HFFc6 (cell line): ENCODE measurements around the gene IL2RA. TPM values are rescaled to one million over a fixed set of nuclear protein-coding genes. Genes with fewer than 3 reads are reported as not detected.

Experiments used
- DNase-seq: peaks from one replicate; pipeline ENCODE4 v3.0.0-alpha.2; 2018
- H3K27ac Mint-ChIP-seq: 2 replicates; pipeline ENCODE4 v1.8.0; 2020; ENCODE audit warnings: mild to moderate bottlenecking, mixed read lengths
- H3K27me3 Mint-ChIP-seq: 2 replicates; pipeline ENCODE4 v1.8.0; 2021; ENCODE audit warnings: mild to moderate bottlenecking, moderate library complexity, mixed read lengths; ENCODE audit not compliant: insufficient read depth
- H3K36me3 Mint-ChIP-seq: 2 replicates; pipeline ENCODE4 v1.8.0; 2021; ENCODE audit warnings: low read depth, mixed read lengths
- H3K4me1 Mint-ChIP-seq: 2 replicates; pipeline ENCODE4 v1.8.0; 2020; ENCODE audit warnings: low read depth, mixed read lengths
- H3K4me3 Mint-ChIP-seq: 2 replicates; pipeline ENCODE4 v1.8.0; 2020; ENCODE audit warnings: mild to moderate bottlenecking, moderate library complexity, mixed read lengths
- H3K9me3 Mint-ChIP-seq: 2 replicates; pipeline ENCODE4 v1.8.0; 2020; ENCODE audit warnings: mild to moderate bottlenecking, mixed read lengths
- total RNA-seq, 6 experiments: library from RNA; stranded (reverse); fragmentation: NEBNext Ultra II Directional; extraction: Animal tissue kit (Norgen Biotek cat#: 25700); gene quantifications; 2 replicates in 1 of 6; 3 replicates in 5 of 6; pipeline ENCODE4 v1.2.3, GENCODE V29; 2021
- TF ChIP-seq, protein P1 (sequence below): fragments of 200-600 bp; sonication (generic); IDR thresholded peaks from 2 replicates; pipeline ENCODE4 v1.5.0; 2021; ENCODE audit warnings: antibody characterized with exemption, mild to moderate bottlenecking

Gene IL2RA
- total RNA-seq, 6 experiments from 2014 or later, result not detected

- peaks cover 10% of the 10 kb centered on the region for H3K4me1 Mint-ChIP-seq
- H3K27ac Mint-ChIP-seq, result no peak overlapping the region
- H3K4me3 Mint-ChIP-seq, result no peak overlapping the region
- peaks cover 33% of the 10 kb centered on the region for H3K27me3 Mint-ChIP-seq
- TF ChIP-seq, protein P1, sequence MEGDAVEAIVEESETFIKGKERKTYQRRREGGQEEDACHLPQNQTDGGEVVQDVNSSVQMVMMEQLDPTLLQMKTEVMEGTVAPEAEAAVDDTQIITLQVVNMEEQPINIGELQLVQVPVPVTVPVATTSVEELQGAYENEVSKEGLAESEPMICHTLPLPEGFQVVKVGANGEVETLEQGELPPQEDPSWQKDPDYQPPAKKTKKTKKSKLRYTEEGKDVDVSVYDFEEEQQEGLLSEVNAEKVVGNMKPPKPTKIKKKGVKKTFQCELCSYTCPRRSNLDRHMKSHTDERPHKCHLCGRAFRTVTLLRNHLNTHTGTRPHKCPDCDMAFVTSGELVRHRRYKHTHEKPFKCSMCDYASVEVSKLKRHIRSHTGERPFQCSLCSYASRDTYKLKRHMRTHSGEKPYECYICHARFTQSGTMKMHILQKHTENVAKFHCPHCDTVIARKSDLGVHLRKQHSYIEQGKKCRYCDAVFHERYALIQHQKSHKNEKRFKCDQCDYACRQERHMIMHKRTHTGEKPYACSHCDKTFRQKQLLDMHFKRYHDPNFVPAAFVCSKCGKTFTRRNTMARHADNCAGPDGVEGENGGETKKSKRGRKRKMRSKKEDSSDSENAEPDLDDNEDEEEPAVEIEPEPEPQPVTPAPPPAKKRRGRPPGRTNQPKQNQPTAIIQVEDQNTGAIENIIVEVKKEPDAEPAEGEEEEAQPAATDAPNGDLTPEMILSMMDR, result no peak
- no peaks in the 10 kb centered on the region for H3K36me3 Mint-ChIP-seq
- DNase-seq, result no peak
- no peaks in the 10 kb centered on the region for H3K9me3 Mint-ChIP-seq
These were observed 8.1 kb downstream of the IL2RA start for GRCh38 chr10:6053816-6054631.

DNA sequence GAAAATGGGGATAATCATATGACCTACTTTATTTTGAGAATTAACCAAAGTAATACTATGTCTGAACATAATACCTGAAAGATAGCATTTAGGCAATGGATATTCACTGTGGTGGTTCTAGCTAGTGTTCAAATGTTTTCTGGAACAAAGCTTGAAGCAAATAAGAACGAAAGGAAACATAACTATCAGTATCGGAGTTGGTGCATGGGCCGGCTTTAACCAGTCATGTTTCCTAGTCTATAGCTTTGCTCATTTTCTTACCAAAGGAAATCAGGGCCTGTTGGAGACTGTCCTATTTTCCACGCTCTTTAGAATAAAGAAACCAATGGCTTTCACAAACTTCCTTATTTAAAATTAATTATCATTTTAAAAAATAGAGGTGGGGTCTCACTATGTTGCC, 8.9 kb downstream of the IL2RA start:
- no peak for DNase-seq
- TF ChIP-seq, protein P1, result no peak
- no peaks in the 10 kb centered on the region for H3K9me3 Mint-ChIP-seq
- H3K36me3 Mint-ChIP-seq, result no peaks in the 10 kb centered on the region
- no peak overlapping the region for H3K4me3 Mint-ChIP-seq
- H3K27me3 Mint-ChIP-seq, result peaks cover 34% of the 10 kb centered on the region
- peaks cover 10% of the 10 kb centered on the region for H3K4me1 Mint-ChIP-seq
- H3K27ac Mint-ChIP-seq, result no peak overlapping the region

DNA sequence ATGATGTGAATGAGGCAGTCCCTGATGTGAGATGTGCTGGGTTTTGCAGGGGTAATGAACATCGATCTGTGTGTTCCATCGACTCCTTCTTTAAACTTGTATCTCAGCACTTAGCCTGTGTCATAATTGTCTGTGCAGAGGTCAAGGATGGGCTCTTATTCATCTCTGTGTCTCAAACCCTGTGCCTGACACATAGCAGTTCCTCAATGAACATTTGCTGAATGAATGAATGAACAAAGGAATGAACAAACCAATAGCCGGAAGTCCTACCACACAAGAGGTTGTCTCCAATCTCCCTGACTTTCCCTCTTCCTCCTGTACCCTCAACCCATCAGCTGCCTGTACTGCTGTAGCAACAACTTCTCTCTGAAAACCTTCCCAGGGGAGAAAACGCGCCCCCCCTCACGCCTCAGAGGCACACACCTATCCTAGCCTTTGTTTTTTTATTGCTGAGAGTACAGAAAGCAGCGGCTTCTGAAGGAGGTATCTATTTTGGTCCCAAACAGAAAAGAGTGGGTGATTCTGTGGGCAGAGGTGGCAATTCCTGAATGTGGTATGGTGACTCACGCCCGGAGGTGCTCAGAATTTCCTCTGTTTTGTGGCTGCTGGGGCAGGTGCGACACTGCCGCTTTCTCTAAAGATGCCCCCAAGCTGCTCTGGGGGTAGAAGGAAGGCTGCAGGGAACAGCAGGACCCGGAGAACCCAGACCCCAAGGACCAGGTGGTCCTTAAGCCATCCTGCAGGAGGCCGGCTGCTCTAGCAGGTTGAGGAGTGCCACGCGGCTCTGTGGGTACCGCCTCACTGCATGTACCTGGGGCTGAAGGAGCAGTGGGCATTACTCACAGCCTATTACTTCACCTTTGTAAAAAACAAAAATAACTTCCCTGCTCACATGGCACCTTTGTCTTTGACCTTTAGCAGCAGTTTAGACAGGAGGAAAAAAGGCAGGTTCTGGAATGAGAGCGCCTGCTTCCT, 9.6 kb downstream of the IL2RA start:
- Mint-ChIP-seq H3K4me3 (no peak overlapping the region), H3K4me1 (peaks cover 10% of the 10 kb centered on the region), H3K9me3 (no peaks in the 10 kb centered on the region), H3K36me3 (no peaks in the 10 kb centered on the region), H3K27me3 (peaks cover 29% of the 10 kb centered on the region), H3K27ac (no peak overlapping the region)
- DNase-seq, result no peak
- TF ChIP-seq, protein P1, result no peak

DNA sequence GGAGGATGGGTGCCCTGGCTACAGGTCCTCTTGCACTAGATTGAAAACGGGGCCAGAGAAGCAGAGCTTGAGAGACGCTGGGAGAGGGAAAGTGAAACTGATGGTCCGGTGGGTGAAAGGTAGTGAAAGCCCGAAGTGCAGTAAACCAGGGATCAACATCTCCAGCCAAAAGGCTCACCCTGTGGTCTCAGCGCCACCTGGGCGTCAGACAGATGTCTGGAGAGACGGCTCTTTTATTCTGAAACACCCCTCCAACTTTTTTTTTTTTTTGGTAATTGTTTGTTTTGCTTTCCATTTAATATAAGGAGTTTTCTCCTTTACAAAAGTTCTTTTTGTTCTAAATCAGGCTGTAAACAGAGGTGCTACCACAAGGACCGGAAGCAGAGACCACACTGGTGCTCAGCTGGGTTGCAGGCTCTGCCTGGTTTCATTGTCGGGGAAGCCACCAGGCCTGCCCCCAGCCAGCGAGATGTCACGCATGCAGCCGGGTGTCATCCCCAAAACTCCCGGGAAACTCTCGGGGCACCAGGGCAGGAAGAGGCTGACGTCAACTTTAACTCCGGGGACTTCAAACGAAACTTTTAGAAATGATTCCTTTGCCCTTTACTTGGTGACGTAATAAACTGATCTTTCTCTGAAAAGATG, 11.2 kb downstream of the IL2RA start:
- Mint-ChIP-seq H3K36me3 (no peaks in the 10 kb centered on the region), H3K9me3 (no peaks in the 10 kb centered on the region), H3K27ac (peak overlapping the region; percentile 6; the same call in 1 of the 2 replicates), H3K4me3 (peak overlapping the region; percentile 86), H3K27me3 (peaks cover 17% of the 10 kb centered on the region), H3K4me1 (peaks cover 10% of the 10 kb centered on the region)
- peak; percentile 34 for DNase-seq
- TF ChIP-seq, protein P1, result peak; percentile 45; the same call in 1 of the 2 replicates

- Mint-ChIP-seq H3K36me3 (no peaks in the 10 kb centered on the region), H3K27me3 (peaks cover 25% of the 10 kb centered on the region), H3K27ac (no peak overlapping the region), H3K9me3 (no peaks in the 10 kb centered on the region), H3K4me1 (peaks cover 10% of the 10 kb centered on the region), H3K4me3 (no peak overlapping the region)
- TF ChIP-seq, protein P1, result no peak
- no peak for DNase-seq
These were observed 13.2 kb downstream of the IL2RA start for GRCh38 chr10:6049031-6049400.
